22Rv1 (cell line): ENCODE results near the gene ACO1.

Experiments
- CTCF ChIP-seq: fragments of 450-650 bp; IDR thresholded peaks from 2 replicates; pipeline ENCODE4 v1.5.1; 2017; ENCODE audit warnings: mild to moderate bottlenecking
- ZFX ChIP-seq: fragments of 450-650 bp; IDR thresholded peaks from 2 replicates; pipeline ENCODE4 v1.6.1; 2017; ENCODE audit warnings: antibody characterized with exemption, borderline replicate concordance

- TF ChIP-seq ZFX (no peak), CTCF (no peak)
Observed at GRCh38 chr9:32423371-32423770, 38.9 kb downstream of the ACO1 start.
